Stimulated activated CD8-positive, alpha-beta memory T cell treated with anti-CD3 and anti-CD28 coated beads, Interleukin-4, amount 100 ng/mL, for 24 hours (primary cell): ENCODE data around the gene TOM1.

Experiments used
- DNase-seq: peaks from one replicate; pipeline ENCODE4 v3.0.0-alpha.2; 2020; ENCODE audit warnings: low read depth

The TOM1 gene

DNA sequence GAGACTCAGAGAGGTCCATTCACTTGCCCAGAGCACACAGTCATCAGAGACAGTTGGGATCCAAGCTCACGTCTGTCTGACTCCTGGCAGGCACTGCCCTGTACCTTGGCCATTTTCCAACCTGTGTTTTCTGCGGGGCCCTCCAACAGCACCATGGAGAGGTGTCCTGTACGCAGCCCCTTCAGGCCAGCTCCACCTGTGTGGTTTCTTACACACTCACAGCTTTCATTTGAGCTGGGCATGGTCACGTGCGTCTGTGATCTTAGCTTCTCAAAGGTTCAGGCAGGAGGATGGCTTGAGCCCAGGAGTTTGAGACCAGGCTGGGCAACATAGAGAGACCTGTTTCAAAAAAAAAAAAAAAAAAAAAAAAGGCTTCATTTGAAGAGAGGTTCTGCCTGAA is 24.4 kb downstream of the TOM1 start:
- DNase-seq = no peak

DNA sequence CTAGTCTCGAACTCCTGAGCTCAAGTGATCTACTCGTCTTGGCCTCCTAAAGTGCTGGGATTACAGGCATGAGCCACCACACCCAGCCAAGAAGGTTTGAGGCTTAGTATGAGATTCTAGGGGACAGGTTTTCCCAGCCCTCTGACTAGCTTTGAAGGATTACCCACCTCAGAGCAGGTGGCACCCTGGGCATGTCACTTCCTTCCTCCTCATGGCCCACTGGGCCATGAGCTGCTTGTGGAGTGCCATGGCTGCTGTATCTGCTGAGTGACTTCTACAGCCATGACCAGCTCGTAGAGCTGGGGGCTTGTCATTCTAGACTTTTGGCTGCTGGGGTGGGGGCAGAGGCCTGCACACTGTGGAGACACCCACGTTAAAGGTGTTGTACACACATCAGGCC is 25.1 kb downstream of the TOM1 start:
- DNase-seq = no peak

DNA sequence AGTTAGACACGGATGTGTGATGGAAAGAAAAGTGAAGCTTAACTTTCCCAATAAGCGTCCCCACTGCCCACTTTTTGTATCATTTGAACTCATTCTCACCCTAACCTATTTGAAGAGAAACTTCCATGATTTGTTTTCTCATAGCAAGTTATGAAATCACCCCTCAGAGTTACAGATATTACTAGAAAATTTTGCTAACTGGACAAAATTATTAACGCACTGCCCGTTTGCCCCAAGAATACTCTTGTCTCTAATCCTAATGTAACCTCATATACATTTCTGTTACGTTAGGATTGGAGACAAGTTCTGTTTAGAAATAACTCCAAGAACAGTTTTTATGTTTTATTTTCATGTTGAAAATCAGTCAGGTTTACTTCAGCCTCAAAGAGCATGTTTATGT is 25.5 kb downstream of the TOM1 start:
- DNase-seq = no peak

DNA sequence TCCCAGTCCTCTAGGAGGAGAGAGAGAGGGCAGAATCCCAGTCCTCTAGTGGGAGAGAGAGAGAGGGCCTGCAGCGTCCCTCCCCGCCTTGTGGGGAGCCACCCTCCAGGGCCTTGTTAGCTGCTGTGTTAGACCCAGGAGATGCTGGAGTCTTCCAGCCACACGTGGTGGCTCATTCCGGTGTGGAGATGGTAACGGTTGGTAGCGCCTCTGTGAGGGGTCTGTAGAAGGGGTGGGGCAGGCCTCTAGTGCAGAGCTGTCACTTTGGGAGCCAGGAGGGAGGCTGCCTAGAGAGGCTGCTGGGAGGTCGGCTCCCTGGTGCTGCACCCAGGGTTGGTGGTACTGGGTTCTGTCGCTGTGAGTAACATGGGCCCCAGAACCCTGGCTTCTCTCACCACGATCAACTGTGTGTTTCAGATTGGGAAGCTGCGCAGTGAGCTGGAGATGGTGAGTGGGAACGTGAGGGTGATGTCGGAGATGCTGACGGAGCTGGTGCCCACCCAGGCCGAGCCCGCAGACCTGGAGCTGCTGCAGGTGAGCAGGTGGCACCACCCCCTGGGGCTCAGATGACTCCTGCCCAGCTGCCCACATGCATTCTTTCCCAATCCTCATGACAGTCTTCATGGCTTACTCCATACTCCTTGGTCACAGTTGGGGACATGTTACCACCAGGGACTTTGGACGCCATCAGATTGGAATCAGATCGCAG is 27.3 kb downstream of the TOM1 start:
- DNase-seq = no peak

DNA sequence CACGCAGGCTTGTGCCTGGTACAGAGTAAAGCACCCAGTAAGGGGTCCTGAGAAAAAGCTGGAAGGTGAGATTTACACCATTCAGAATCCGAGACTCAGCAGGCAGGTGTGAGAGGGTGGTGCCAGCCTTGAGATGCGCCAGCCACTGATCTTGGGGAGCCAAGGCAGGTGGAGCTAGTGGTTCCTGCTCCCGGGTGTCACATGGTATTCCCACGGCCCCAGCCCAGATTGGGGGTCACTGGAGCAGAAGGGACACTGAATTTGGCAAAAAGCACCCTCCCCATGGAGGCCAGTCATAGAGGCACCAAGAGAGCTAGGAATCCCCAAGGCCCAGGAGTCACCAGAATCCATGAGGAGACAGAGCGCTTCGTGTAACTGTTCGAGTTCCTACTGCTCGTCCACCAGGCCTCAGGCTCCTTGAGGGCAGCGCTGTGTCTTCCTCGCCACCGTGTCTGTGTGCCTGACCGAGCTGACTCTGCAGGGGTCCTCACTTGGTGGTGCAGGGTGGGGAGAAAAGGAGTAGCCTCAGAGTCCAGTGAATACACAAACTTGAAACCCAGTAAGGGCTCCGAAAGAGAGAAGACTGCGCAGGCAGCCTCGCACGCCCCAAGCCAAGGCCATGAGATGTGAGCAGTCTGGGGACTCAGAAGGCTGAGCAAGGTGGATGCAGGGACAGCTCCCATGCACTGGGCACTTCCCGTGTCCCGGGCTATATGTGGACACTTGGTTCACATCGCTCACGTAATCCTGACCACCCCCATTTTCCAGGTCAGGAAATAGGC is 28.2 kb downstream of the TOM1 start:
- DNase-seq = no peak

DNA sequence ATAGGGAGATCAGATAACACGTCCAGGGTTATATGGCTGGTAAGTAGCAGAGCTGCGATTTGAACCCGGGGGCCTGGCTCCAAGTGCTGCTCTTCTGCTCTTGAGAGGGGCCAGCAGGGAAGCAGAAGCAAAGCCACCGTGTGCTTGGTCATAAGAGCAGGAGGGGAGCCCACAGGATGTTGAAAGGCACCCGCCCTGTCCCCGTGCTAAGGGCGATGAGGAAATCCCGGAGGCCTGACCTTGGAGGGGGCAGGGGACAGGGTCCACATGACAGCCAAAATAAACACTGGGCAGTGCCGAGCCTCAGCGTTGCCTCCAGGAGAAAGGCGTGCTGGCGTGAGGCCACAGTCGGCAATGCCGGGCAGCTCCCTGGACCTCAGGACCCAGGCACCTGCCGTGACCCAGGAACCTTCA is 28.8 kb downstream of the TOM1 start:
- DNase-seq = no peak

DNA sequence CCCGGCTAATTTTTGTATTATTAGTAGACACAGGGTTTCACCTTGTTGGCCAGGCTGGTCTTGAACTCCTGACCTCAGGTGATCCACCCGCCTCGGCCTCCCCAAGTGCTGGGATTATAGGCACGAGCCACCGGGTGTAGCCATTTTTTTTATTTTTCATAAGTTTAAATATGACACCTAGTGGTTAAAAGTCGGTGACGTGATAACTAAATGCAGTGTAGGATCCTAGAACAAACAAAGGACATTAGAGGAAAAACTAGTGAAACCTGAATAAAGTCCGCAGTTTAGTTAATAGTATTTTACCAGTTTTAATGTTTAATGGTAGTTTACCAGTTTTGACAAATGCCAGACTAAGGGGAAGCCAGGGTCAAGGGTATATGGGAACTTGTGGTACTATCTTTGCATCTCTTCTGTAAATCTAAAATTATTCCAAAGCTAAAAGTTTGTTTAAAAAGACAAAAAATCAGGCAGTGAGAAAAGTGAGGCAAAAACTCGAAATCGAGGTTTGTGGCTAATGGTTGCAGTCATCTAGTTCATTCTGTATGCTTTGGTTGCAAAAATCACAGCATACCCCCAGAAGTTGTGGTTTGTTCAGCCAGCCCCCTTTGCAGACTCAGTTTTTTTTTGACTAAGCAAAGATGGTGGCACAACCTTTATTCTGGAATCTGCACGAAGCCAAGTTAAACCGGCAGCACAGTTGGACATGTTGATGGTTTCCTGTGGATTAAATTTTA is 29.6 kb downstream of the TOM1 start:
- no peak for DNase-seq

DNA sequence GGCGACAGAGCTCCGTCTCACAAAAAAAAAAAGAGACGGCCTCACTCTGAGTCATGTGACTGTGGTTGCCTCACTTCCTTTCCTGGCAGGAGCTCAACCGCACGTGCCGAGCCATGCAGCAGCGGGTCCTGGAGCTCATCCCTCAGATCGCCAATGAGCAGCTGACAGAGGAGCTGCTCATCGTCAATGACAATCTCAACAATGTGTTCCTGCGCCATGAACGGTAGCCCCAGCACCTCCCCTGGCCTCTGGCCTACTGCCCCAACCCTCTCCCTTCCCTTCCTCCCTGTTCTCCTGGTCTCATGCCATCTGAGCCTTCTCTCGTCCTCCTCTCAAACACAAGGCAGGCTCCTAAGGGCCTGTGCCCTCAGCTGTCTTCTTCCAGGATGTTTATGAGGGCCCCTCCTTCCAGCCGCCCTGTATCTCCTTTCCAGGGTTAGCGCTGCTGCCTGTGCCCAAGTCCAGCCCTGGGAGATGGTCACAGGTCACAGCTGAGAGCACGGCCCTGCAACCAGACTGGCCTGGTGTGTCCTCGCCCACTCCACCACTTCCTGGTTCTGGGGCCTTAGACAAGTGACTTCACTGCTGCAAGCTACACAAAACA is 30.7 kb downstream of the TOM1 start:
- peak; percentile 27 for DNase-seq

DNA sequence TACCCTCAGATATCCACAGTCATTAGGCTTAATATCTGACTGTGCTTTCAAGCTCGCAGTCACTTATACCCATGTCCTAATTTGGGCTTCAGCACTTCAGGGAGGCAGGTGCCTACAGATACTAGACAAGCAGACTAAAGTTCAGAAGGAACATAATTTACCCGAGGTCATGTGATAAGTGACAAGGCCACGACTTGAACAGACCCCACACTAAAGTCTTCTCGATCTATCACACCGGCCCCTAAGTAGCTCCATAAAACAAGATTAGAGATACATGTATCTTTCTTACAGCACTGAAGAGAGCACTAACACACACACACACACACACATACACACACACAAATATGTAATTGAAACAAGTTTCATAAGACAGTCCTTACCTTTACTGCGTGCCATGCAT is 32.6 kb downstream of the TOM1 start:
- DNase-seq = no peak

DNA sequence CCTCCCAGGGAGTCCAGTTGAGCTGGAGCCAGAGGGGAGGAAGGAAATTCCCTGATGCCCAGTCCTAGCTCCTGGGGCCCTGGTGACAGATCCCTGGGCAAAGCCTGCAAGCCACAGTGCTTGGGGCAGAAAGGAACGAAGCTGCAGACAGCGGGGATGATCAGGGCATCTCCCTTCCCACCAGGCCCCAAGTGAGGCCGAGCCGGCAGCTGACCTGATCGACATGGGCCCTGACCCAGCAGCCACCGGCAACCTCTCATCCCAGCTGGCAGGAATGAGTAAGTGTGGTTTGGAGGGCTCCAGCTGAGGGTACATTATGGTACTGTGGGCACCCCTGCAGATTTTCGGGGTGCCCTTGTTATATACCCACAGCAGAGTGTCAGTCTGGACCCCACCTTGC is 33.5 kb downstream of the TOM1 start:
- no peak for DNase-seq

DNA sequence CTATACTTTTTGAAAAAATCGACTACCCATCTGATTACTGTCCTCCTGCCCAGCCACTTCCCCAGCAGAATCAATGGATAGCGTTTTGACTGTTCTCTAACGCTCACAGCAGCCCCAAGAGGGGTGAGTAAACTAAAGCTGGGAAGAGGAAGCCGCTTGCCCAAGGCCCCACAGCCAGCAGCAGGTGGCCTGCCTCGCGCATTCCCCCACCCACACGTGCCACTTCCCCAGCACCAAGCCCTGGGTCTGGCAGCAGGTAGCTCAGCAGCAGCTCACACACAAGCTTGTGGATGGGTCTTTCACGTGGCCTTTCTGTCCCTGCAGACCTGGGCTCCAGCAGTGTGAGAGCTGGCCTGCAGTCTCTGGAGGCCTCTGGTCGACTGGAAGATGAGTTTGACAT is 34.3 kb downstream of the TOM1 start:
- no peak for DNase-seq

DNA sequence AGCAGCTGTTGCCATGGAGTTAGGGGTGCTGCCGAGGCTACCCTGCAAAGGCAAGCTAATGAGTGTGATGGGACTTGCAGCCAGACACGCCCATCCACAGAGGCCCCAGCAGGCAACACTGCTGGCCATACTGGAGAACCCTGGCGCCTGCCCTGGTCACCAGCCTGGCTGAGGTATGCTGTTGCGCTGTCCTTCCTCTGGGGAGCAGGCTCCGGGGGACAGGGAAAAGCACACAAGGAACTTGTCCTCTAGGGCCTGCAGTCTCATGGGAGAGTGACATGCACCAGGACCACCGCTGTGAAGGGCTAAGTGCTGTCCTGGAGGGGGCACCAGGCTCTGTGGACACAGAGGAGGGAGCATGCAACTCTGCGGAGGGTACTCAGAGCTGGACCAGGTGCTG is 35.8 kb downstream of the TOM1 start:
- no peak for DNase-seq

DNA sequence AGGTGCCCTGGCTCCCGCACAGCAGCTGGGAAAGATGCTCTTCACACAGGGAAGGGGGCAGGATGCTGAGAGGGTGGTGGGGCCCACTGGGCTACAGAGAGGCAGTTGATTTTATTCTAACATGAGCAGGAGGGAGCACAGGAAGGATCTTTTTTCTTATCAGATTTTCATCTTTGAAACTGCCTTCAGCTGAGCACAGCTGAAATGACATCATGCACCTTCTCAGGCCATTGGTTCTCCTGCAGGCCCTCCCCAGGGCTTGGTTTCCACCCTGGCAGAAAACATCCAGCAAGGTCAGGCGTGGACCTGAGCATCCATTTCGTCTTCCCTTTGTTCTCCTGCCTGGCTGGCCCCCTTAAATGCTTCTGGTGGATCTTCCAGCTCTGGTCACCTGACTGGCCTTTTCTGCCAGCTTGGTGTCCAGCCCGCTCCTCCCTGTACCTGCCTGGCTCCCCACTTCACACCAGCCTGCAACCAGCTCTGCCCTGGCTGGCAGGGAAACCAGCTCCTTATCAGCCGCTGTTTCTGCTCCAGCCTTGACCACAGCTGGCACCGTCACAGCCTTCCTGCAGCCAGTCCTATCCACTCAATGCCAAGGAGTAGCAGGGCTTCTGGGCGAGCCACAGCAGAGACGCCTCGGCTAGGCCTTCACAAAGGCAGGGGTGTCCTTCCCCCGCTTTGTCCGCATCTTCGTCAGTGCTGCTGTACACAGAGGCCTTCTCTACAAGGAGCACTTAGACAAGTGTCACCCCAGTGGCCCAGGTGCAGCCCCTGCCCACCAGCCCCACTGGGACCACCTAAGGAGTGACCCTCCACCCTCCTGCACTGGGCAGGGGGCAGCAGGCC is 36.5 kb downstream of the TOM1 start:
- no peak for DNase-seq

DNA sequence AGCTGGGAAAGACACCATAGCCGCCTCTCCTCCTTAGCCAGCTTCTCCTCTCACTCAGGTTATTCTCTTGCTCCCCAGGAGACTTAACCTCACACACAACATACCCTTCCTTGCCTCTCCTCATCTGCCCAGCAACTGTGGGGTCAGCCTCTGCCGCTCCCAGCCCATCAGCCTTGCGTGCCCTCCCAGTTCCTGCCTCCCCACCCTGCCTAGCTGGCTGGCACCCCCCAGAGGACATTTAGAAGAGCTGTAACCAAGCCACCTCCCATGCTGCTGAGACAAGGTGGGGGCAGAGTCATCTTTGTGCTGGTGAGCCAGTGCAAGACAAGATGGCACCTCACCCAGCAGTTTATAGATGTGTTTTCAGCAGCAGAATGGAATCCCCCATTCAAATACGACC is 38.2 kb downstream of the TOM1 start:
- no peak for DNase-seq

DNA sequence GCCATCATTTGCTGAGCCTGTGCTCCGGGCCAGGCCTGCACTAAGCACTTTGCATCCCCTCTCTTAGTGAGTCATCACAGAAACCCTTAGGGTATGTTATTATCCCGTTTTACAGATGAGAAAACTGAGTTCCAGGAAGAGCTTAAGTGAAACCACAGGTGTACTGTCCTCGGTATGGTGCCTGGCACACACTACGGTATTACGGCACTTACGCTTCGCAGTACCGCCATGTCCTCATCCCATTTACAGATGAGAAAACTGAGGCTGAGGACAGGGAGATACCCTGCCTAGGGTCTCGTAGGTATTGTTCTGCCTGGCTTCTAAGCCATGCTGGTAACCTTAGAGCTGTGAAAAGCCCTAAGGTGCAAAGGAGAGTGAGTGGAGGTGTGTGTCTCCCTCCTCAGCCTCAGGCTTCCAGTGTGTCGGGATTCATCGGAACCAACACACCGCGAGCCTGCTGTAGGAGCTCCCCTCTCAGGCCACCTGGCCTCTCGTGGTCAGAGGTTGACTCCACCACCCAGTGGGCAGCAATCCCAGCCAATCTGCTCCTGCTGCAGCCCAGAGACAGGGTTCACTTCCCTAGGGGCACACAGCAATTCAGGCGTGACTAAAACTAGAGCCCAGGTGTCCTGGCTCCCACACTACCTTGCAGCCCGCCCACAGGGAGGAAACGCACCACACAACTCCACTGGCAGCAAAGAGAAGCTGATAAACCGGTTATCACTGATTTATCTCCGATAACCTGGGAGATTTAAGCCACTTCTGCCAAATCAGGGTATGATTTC is 41.6 kb downstream of the TOM1 start:
- DNase-seq = no peak

DNA sequence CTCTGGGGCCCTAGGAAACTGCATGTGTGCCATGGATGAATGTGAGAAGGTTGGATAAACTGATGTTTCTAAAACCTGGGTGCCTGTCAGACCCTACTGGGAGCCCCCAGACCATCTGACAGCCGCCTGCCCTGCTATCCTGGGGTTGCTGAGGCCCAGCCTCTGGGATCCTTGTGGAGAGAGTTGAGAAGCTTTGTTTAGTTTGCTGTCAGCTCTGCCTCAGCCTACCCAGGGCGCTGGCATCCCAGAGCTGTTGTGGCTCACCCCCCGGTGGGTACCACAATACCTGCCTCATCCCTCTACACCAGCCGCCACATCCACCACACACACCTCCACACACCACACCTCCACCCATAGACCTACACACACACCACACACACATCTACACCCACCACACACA is 42.7 kb downstream of the TOM1 start:
- DNase-seq = no peak

DNA sequence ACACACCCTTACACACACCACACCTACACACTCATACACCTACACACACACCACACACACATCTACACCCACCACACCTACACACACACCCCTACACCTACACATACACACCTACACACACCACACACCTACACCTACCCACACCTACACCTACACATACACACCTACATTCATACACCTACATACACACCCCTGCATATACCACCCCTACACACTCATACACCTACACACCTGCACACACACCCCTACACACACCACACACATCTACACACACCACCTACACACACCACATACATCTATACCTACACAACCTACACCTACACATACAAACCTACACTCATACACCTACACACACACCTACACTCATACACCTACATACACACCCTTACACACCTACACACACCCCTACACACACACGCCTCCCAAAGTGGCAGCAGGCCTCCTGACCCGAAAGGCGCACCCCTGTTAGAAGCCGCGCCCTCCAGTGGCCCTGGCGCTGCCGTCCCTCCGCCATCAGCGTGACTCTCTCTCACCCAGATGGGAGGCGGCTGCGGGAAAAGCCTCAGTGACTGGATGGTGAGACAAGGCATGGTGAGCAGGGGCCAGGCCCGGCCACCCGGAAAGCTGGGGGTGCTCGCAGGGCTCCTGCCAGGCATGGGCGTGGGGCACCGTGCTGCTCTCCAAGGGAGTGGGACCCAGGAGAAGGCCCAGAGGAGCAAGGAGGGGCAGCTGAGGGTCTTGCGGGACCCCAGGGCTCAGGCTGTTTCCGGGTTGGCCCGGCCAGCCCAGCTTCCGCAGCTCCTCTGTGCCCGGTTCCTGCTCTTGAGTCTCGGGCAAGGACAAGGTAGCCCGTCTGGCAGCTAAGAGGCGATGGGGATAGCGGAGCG is 44.2 kb downstream of the TOM1 start:
- no peak for DNase-seq

DNA sequence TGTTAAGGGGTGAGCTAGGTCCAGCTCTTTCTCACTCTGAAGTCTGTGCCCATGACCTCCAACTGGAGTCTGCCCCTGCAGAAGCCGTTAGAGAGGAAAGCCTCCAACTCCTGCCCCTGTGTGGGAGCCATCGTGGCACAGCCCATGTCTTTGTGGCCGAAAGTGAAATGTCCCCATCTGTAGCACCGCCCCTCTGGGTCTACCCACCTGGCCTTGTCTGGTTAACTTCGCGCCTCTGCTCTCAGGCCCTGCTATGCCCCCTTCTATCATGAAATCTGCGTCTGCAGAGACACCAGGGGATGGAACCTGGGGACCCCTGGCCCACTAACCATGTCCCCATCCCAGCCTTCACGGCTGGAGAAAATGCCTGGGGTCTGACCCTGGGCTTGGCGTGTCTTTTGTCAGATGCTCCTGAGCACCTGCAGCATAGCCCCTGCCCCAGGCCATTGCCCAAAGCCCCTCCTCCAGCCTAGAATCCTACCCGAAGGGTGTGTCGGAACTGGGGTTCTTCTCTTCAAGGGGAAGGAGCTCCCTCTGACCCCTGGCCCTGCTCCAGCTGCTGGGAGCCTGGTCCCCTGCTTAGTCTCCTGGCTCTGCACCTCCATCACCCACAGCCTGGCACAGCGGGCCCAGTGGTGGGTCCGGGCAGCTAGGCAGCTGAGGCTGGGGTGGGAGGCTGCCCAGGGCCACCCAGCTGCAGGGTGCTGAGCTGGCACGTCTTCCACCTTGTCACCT is 45.4 kb downstream of the TOM1 start:
- no peak for DNase-seq

DNA sequence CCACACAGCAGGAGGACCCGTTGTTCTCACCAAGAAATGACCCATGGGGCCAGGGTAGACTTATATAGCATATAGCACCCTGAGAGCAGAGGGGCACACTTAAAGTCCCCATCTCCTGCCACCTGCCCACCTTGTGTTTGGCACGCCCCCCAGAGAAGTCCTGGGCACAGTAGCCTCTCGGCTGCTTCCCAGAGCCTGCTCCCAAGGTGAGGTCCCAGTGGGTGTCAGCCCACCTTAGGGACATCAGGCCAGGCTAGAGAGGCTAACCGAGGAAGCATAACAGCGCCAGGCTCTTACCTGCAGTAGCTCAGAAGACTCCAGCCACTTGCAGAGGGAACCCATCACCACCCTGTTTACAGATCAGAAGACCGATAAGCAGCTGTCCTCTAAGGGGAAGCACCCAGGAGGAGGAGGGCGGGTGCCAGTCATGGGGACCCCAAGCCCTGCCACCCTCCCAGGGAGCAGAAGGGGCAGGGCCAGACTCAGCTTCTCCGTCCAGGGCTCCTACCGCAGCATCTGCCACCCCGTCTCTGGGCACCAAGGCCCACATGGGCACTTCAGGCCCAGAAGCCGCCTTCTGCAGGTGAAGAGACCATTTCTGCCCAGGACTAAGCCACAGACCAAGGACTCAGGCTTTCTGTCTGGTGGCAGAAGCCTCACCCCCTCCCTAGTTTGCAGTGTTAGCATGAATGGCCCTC is 46.3 kb downstream of the TOM1 start:
- no peak for DNase-seq
